Measurements from ENCODE around the gene RGS17.

Gene RGS17

GRCh38 chr6:153096031-153096430 lies 35.1 kb downstream of the RGS17 start:
- no peaks in the 10 kb centered on the region for H3K36me3 ChIP-seq (ENCODE audit: insufficient read depth, low read depth, low read length)
- H3K4me1 ChIP-seq (ENCODE audit: insufficient read depth, low read length): no peaks in the 10 kb centered on the region
- no peaks in the 10 kb centered on the region for H3K9me3 ChIP-seq (ENCODE audit: insufficient read depth, low read depth, low read length)
- H3K27ac ChIP-seq (ENCODE audit: low read length): no peak overlapping the region
- no peak overlapping the region for H3K4me3 ChIP-seq (ENCODE audit: low read length)
- H3K9ac ChIP-seq (ENCODE audit: low read depth, low read length): no peak overlapping the region
- no peaks in the 10 kb centered on the region for H3K27me3 ChIP-seq (ENCODE audit: insufficient read depth, low read length)

GRCh38 chr6:153092082-153093013 lies 38.7 kb downstream of the RGS17 start:
- Histone ChIP-seq H3K4me3 (ENCODE audit: low read length) (no peak overlapping the region), H3K27ac (ENCODE audit: low read length) (no peak overlapping the region), H3K9me3 (ENCODE audit: insufficient read depth, low read depth, low read length) (no peaks in the 10 kb centered on the region), H3K9ac (ENCODE audit: low read depth, low read length) (no peak overlapping the region), H3K36me3 (ENCODE audit: insufficient read depth, low read depth, low read length) (no peaks in the 10 kb centered on the region), H3K4me1 (ENCODE audit: insufficient read depth, low read length) (no peaks in the 10 kb centered on the region), H3K27me3 (ENCODE audit: insufficient read depth, low read length) (no peaks in the 10 kb centered on the region)

- no peaks in the 10 kb centered on the region for H3K9me3 ChIP-seq (ENCODE audit: insufficient read depth, low read depth, low read length)
- H3K27me3 ChIP-seq (ENCODE audit: insufficient read depth, low read length): no peaks in the 10 kb centered on the region
- H3K9ac ChIP-seq (ENCODE audit: low read depth, low read length): no peak overlapping the region
- H3K4me3 ChIP-seq (ENCODE audit: low read length): no peak overlapping the region
- H3K27ac ChIP-seq (ENCODE audit: low read length): no peak overlapping the region
- H3K4me1 ChIP-seq (ENCODE audit: insufficient read depth, low read length): no peaks in the 10 kb centered on the region
- no peaks in the 10 kb centered on the region for H3K36me3 ChIP-seq (ENCODE audit: insufficient read depth, low read depth, low read length)
Measured at GRCh38 chr6:153090241-153090930, 40.7 kb downstream of the RGS17 start.

GRCh38 chr6:153088796-153089195 lies 42.3 kb downstream of the RGS17 start:
- no peak overlapping the region for H3K9ac ChIP-seq (ENCODE audit: low read depth, low read length)
- H3K4me1 ChIP-seq (ENCODE audit: insufficient read depth, low read length): no peaks in the 10 kb centered on the region
- no peak overlapping the region for H3K27ac ChIP-seq (ENCODE audit: low read length)
- no peaks in the 10 kb centered on the region for H3K36me3 ChIP-seq (ENCODE audit: insufficient read depth, low read depth, low read length)
- no peak overlapping the region for H3K4me3 ChIP-seq (ENCODE audit: low read length)
- no peaks in the 10 kb centered on the region for H3K27me3 ChIP-seq (ENCODE audit: insufficient read depth, low read length)
- H3K9me3 ChIP-seq (ENCODE audit: insufficient read depth, low read depth, low read length): no peaks in the 10 kb centered on the region

DNA sequence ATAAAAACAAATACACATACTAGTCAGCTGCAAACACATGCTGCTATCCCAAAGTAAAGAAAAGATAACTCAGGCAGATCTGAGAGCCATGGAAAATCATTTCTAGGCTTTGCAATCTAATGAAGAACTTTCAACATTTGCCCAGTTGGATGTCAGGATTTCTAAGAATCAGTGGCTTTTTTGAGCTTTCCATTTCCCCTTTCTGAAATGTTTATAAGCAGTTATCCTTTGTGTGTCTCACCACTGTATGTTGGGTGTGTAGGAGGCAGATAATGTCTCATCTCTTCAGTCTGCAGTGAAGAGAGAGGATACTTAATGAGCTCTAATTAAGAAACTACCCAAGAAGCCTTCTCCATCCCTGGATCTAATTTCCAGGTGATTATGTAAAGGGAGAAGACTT lies 43.6 kb downstream of the RGS17 start:
- H3K27ac ChIP-seq (ENCODE audit: low read length): no peak overlapping the region
- H3K4me1 ChIP-seq (ENCODE audit: insufficient read depth, low read length): no peaks in the 10 kb centered on the region
- H3K36me3 ChIP-seq (ENCODE audit: insufficient read depth, low read depth, low read length): no peaks in the 10 kb centered on the region

GRCh38 chr6:153086225-153086990 lies 44.7 kb downstream of the RGS17 start:
- Histone ChIP-seq H3K27ac (ENCODE audit: low read length) (no peak overlapping the region), H3K9me3 (ENCODE audit: insufficient read depth, low read depth, low read length) (no peaks in the 10 kb centered on the region), H3K9ac (ENCODE audit: low read depth, low read length) (no peak overlapping the region)

More for the DNA sequence above, 43.6 kb downstream of the RGS17 start:
- H3K9ac ChIP-seq (ENCODE audit: low read depth, low read length): no peak overlapping the region
- no peak overlapping the region for H3K4me3 ChIP-seq (ENCODE audit: low read length)
- H3K9me3 ChIP-seq (ENCODE audit: insufficient read depth, low read depth, low read length): no peaks in the 10 kb centered on the region
- no peaks in the 10 kb centered on the region for H3K27me3 ChIP-seq (ENCODE audit: insufficient read depth, low read length)

DNA sequence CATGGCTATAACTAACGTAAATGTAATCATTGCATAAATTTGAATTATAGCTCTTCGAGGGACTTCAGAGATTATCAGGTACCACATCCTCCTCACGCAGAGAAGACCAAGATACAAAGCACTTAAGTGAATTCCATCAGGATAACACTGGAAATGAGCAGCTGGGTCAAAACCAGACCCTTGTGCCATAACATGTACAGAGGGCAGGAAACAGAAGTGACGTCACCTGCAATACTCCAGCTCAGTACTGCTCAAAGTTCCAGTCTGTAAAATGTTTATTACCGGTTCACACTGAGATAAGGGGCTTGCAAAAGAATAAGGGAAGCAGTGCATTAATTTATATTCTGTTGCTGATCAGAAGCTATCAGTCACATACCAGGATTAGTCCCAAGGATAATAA lies 45.8 kb downstream of the RGS17 start:
- Histone ChIP-seq H3K9ac (ENCODE audit: low read depth, low read length) (no peak overlapping the region), H3K9me3 (ENCODE audit: insufficient read depth, low read depth, low read length) (no peaks in the 10 kb centered on the region), H3K27ac (ENCODE audit: low read length) (no peak overlapping the region), H3K36me3 (ENCODE audit: insufficient read depth, low read depth, low read length) (no peaks in the 10 kb centered on the region), H3K4me1 (ENCODE audit: insufficient read depth, low read length) (no peaks in the 10 kb centered on the region), H3K27me3 (ENCODE audit: insufficient read depth, low read length) (no peaks in the 10 kb centered on the region), H3K4me3 (ENCODE audit: low read length) (no peak overlapping the region)

More at GRCh38 chr6:153086225-153086990, 44.7 kb downstream of the RGS17 start:
- Histone ChIP-seq H3K4me1 (ENCODE audit: insufficient read depth, low read length) (no peaks in the 10 kb centered on the region), H3K36me3 (ENCODE audit: insufficient read depth, low read depth, low read length) (no peaks in the 10 kb centered on the region), H3K4me3 (ENCODE audit: low read length) (no peak overlapping the region), H3K27me3 (ENCODE audit: insufficient read depth, low read length) (no peaks in the 10 kb centered on the region)

GRCh38 chr6:153084393-153084792 lies 46.7 kb downstream of the RGS17 start:
- Histone ChIP-seq H3K27ac (ENCODE audit: low read length) (no peak overlapping the region), H3K27me3 (ENCODE audit: insufficient read depth, low read length) (no peaks in the 10 kb centered on the region), H3K9ac (ENCODE audit: low read depth, low read length) (no peak overlapping the region), H3K4me3 (ENCODE audit: low read length) (no peak overlapping the region), H3K9me3 (ENCODE audit: insufficient read depth, low read depth, low read length) (no peaks in the 10 kb centered on the region), H3K4me1 (ENCODE audit: insufficient read depth, low read length) (no peaks in the 10 kb centered on the region), H3K36me3 (ENCODE audit: insufficient read depth, low read depth, low read length) (no peaks in the 10 kb centered on the region)

DNA sequence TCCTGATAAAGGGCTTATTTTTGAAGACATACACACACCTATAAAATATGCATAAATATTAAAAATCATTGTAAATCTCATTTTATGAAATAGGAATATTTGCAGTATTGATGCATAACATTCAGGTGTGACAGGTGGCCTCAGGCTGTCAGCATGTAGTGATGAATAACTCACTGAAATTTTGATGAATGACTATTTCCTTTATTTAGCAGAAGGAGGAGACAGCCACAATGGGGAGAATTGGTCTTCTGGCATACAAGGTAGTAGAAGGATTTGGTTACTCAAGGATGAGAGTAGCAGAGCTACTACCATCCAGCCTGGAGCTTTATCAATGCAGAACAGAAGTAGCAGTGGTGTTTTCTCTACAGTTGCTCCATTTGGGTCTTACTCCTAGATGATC lies 47.2 kb downstream of the RGS17 start:
- H3K27me3 ChIP-seq (ENCODE audit: insufficient read depth, low read length): no peaks in the 10 kb centered on the region
- H3K9me3 ChIP-seq (ENCODE audit: insufficient read depth, low read depth, low read length): no peaks in the 10 kb centered on the region
- no peaks in the 10 kb centered on the region for H3K36me3 ChIP-seq (ENCODE audit: insufficient read depth, low read depth, low read length)
- no peaks in the 10 kb centered on the region for H3K4me1 ChIP-seq (ENCODE audit: insufficient read depth, low read length)
- H3K27ac ChIP-seq (ENCODE audit: low read length): no peak overlapping the region
- H3K9ac ChIP-seq (ENCODE audit: low read depth, low read length): no peak overlapping the region
- H3K4me3 ChIP-seq (ENCODE audit: low read length): no peak overlapping the region

- Histone ChIP-seq H3K36me3 (ENCODE audit: insufficient read depth, low read depth, low read length) (no peaks in the 10 kb centered on the region), H3K9me3 (ENCODE audit: insufficient read depth, low read depth, low read length) (no peaks in the 10 kb centered on the region), H3K4me1 (ENCODE audit: insufficient read depth, low read length) (no peaks in the 10 kb centered on the region), H3K27ac (ENCODE audit: low read length) (no peak overlapping the region), H3K9ac (ENCODE audit: low read depth, low read length) (no peak overlapping the region), H3K4me3 (ENCODE audit: low read length) (no peak overlapping the region), H3K27me3 (ENCODE audit: insufficient read depth, low read length) (no peaks in the 10 kb centered on the region)
Measured at GRCh38 chr6:153081914-153082313, 49.2 kb downstream of the RGS17 start.

DNA sequence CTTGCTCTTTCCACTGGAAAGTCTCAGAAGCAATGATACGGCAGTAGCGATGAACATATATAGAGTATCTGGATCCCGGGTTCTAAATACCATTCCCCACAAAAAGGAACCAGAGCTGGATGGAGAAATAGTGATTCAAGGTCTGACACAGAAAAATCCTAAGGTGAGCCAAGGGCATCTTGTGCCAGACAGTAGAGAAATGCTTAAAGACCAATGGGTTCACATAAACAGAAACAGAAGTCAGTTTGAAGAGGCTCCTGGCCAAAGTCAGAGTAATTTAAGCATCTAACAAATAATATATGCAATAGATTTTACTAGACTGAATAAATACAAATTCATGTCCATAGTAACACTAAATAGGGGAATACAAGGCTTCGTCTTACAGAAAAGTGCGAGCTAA lies 54.7 kb downstream of the RGS17 start:
- Histone ChIP-seq H3K27me3 (ENCODE audit: insufficient read depth, low read length) (no peaks in the 10 kb centered on the region), H3K4me1 (ENCODE audit: insufficient read depth, low read length) (no peaks in the 10 kb centered on the region), H3K4me3 (ENCODE audit: low read length) (no peak overlapping the region), H3K27ac (ENCODE audit: low read length) (no peak overlapping the region), H3K9me3 (ENCODE audit: insufficient read depth, low read depth, low read length) (no peaks in the 10 kb centered on the region), H3K9ac (ENCODE audit: low read depth, low read length) (no peak overlapping the region), H3K36me3 (ENCODE audit: insufficient read depth, low read depth, low read length) (no peaks in the 10 kb centered on the region)
